Brain microvascular endothelial cell (primary cell): ENCODE data around the gene CADPS.

ENCODE experiments used
- DNase-seq: peaks from one replicate; pipeline ENCODE4 v3.0.0-alpha.2; 2020
- H3K27ac ChIP-seq: fragments of 250-450 bp; sonication (Bioruptor Pico); 2 replicates; pipeline ENCODE4 v1.5.1; 2020; ENCODE audit warnings: mild to moderate bottlenecking, moderate library complexity
- H3K27me3 ChIP-seq: fragments of 250-450 bp; sonication (Bioruptor Pico); replicated peaks from 2 replicates; pipeline ENCODE4 v1.5.1; 2020; ENCODE audit warnings: mild to moderate bottlenecking
- H3K36me3 ChIP-seq: fragments of 250-450 bp; sonication (Bioruptor Pico); replicated peaks from 2 replicates; pipeline ENCODE4 v1.5.1; 2020; ENCODE audit warnings: mild to moderate bottlenecking
- H3K4me3 ChIP-seq: 2 replicates; pipeline ENCODE4 v1.5.1; 2011; ENCODE audit warnings: low read depth, mild to moderate bottlenecking, control low read depth, low read length, moderate library complexity
- in situ Hi-C: cut with HindIII; loops from 2 replicates; pipeline ENCODE4 v1.10.0; 2017; ENCODE audit warnings: low sequenced_read_pairs, low pct_ligation_motif_present
- TF ChIP-seq, protein P1 (sequence below): IDR thresholded peaks from 2 replicates; pipeline ENCODE4 v1.5.1; 2011; ENCODE audit warnings: low read depth, mild to moderate bottlenecking, moderate library complexity, low read length, control low read depth, inconsistent platforms; ENCODE audit errors: missing control alignments

Gene CADPS

DNA sequence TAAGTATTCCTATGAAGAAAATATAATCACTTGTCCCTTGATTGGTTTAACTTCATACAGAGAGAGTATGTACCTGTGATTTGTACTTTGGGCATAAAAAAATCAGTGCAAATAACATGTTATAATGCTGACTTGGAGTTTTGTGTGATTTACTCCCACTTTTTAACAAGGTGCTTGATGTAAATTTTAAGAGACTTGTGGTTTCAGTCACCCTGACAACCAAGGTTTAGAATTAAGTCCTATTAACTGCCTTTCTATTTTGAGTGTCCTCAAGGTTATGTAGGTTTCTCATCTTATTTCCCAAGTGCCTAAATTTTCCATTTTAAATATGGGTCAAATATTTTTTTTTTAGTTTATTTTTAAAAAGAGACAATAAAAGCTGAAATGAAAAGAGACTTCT, 244.6 kb downstream of the CADPS start:
- in situ Hi-C loops: no loop called here
- H3K36me3 ChIP-seq: no peaks in the 10 kb centered on the region
- no peak overlapping the region for H3K4me3 ChIP-seq
- no peak for DNase-seq
- H3K27me3 ChIP-seq: no peaks in the 10 kb centered on the region
- TF ChIP-seq, protein P1, sequence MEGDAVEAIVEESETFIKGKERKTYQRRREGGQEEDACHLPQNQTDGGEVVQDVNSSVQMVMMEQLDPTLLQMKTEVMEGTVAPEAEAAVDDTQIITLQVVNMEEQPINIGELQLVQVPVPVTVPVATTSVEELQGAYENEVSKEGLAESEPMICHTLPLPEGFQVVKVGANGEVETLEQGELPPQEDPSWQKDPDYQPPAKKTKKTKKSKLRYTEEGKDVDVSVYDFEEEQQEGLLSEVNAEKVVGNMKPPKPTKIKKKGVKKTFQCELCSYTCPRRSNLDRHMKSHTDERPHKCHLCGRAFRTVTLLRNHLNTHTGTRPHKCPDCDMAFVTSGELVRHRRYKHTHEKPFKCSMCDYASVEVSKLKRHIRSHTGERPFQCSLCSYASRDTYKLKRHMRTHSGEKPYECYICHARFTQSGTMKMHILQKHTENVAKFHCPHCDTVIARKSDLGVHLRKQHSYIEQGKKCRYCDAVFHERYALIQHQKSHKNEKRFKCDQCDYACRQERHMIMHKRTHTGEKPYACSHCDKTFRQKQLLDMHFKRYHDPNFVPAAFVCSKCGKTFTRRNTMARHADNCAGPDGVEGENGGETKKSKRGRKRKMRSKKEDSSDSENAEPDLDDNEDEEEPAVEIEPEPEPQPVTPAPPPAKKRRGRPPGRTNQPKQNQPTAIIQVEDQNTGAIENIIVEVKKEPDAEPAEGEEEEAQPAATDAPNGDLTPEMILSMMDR: no peak
- no peak overlapping the region for H3K27ac ChIP-seq

DNA sequence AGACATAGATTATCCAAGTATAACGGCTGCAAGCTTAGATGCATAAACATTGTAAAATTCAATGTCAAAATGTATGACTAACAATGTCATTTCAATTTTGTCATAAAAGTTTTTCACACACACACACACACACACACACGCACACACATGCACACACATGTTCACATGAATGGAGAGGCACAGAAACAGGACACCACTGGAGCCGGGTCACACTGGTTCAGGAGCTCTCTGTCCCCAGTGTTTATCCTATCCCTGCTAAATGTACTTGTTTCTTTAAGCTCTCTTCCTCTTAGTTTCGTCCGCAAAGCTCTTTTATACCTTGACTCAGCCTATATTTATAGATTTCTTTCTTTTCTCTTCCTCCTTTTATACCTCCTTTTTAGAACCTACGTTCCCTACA, 249.9 kb downstream of the CADPS start:
- in situ Hi-C loops: no loop called here
- DNase-seq: no peak
- TF ChIP-seq, protein P1: no peak

DNA sequence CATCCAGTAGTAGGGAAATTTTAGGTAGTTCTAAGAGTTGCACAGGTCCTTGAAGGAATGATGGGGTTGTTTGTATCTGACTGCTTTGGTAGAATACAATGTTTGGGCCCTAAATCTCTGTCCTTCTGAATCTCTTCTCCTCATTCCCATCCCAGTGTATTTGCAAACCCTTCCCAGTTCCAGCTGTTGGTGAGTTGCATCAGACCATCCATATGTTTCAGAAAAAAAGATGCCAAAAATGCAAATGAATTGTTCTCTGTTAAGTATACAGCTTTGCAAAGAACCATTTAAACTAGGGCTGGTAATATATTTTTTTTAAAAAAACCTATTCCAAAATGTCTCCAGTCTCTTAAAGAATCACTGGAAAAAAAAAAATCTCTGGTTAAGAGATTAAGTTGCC, 251.0 kb downstream of the CADPS start:
- Histone ChIP-seq H3K27ac (no peak overlapping the region), H3K4me3 (no peak overlapping the region), H3K27me3 (no peaks in the 10 kb centered on the region), H3K36me3 (no peaks in the 10 kb centered on the region)
- TF ChIP-seq, protein P1: no peak
- in situ Hi-C loops: no loop called here
- no peak for DNase-seq

More for the DNA sequence above, 249.9 kb downstream of the CADPS start:
- Histone ChIP-seq H3K27me3 (no peaks in the 10 kb centered on the region), H3K27ac (no peak overlapping the region), H3K36me3 (no peaks in the 10 kb centered on the region), H3K4me3 (no peak overlapping the region)

DNA sequence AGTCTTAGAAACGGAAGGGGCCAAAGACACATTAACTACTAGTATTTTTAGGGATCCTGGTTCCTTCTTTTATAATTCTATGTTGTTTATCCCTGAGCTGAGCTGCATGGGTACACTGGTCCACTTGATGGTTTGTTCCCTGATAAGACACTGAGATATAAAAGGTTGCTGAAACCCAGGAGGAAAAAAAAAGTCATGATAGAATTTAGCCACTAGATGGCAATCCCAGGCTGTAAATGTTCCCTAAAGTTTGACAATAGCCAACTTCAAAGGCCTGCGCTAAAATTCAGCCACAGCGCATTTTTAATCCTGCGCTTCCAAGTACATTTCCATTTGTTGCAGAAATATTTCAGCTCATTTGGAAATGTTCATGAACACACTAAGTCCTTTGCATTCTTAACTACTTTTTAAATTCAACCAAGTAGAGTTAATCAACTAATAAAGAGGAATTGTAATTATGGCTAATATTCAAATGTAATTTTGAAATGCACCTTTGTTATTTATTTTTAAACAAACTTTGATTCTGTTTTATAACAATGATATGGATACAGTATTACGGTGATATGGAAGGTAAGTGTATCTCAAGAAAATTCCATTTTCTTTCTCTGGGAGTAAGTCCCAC, 252.6 kb downstream of the CADPS start:
- Histone ChIP-seq H3K27me3 (no peaks in the 10 kb centered on the region), H3K36me3 (no peaks in the 10 kb centered on the region), H3K27ac (no peak overlapping the region), H3K4me3 (no peak overlapping the region)
- DNase-seq: peak; percentile 38
- TF ChIP-seq, protein P1: peak; percentile 61
- in situ Hi-C loops: no loop called here

DNA sequence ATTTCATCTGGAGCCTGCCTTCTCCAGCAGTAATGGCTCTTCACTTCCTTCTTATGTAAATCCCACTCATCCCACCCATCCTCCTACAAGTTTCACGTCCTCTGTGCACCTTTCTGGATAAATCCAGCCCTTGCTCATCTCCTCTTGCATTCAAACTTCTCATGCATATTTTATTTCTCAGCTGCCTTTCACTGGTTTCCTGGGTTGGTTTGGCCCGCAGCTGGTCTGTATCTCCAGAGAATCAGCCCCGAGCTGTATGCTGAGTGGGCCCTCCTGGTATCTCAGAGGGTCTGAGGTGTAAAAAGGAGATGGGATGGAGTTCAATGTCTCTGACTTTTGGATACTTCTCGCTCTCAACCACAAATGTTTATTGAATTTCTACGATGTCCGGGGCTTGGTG, 253.3 kb downstream of the CADPS start:
- in situ Hi-C loops: no loop called here
- TF ChIP-seq, protein P1: no peak
- H3K27me3 ChIP-seq: no peaks in the 10 kb centered on the region

DNA sequence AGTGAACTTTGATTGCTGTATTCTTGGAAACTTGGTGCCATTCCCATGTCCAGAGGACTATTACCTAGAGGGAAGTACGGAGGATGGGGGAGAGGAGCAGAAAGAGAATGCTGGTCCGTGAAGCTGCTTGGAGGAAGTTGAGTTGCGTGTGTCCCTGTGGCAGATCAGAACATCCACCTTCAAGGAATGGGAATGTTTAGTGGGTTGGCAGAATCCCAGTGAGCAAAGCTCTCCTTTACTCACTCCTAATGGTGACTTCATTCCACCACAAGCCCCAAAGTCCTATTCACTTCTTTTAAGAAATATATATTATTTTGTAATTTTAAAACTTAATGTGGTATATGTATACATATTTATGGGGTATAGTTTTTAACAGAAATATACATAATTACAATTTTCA, 254.0 kb downstream of the CADPS start:
- Histone ChIP-seq H3K27ac (no peak overlapping the region), H3K4me3 (no peak overlapping the region), H3K36me3 (no peaks in the 10 kb centered on the region), H3K27me3 (no peaks in the 10 kb centered on the region)
- TF ChIP-seq, protein P1: no peak
- no peak for DNase-seq
- in situ Hi-C loops: no loop called here

More for the DNA sequence above, 253.3 kb downstream of the CADPS start:
- DNase-seq: no peak
- Histone ChIP-seq H3K36me3 (no peaks in the 10 kb centered on the region), H3K27ac (no peak overlapping the region), H3K4me3 (no peak overlapping the region)
